ENCODE measurements around the gene APH1A.
"Not testable (repeated sequence)": the region's sequence is repeated elsewhere in the genome, so short reads cannot be mapped to it uniquely, and the experiment has no call there.

APH1A gene

GRCh38 chr1:150268705-150269403 is at the start of gene APH1A:
Gene APH1A (minus strand): TSS chr1:150269016. CDS start chr1:150268810, 206 bp downstream.
- peak; percentile 100 for DNase-seq (ENCODE audit: low spot score)

DNA sequence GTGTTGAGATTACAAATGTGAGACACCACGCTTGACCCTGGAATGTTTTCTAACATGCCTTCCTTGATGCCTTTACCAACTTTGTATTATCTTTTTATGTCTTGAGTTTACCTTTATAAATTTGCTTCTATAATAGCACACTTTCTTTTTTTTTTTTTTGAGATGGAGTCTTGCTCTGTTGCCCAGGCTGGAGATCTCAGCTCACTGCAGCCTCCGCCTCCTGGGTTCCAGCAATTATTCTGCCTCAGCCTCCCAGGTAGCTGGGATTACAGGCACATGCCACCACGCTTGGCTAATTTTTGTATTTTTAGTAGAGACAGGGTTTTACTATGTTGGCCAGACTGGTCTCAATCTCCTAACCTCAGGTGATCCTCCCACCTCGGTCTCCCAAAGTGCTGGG is 45.9 kb upstream of the APH1A start:
- not testable (repeated sequence) for DNase-seq (ENCODE audit: low spot score)

DNA sequence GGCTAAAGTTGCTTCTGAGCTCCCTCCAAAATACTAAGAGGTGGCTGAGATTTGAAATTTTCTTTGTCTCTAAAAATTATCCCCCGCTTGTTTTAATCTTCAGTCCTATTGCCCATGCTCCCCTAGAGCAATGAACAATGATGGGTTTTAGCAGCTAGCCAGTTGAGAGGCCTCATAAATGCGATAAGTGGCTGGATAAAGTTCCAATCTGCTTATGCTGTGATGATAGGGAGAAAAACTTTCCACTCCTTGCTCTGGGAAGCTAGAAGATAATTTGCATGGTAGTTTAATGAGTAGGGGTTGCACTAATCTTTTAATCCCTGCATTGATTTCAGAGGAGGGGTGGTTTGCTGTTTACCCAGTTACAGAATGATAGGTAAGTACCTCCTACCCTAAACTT is 42.9 kb upstream of the APH1A start:
- DNase-seq (ENCODE audit: low spot score) = peak; percentile 73

- DNase-seq (ENCODE audit: low spot score) = no peak
These were observed 41.1 kb upstream of the APH1A start for GRCh38 chr1:150309758-150310508.

- DNase-seq (ENCODE audit: low spot score) = not testable (repeated sequence)
These were observed 39.8 kb upstream of the APH1A start for GRCh38 chr1:150308585-150308984.

GRCh38 chr1:150302902-150303301 is 34.1 kb upstream of the APH1A start:
- DNase-seq (ENCODE audit: low spot score) = no peak

DNA sequence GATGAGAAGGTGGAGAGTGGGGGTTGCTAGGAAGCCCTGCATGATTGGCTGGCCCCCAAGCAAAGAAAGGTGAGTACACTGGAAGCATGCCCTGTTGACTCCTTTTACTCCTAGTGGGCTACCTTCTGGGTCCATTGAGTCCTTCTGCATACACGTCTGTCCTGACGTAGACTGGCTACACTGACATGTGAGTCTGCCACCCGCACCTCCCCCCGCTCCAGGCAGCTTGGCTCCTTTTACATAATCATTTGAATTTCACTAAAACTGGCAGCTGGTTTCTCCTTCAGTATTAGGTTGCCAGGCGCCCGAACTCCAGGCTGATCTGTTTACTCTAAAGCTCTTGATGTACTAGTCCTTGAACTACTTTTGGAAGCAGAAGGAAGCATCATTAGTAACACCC is 33.5 kb upstream of the APH1A start:
- peak; percentile 59 for DNase-seq (ENCODE audit: low spot score)

DNA sequence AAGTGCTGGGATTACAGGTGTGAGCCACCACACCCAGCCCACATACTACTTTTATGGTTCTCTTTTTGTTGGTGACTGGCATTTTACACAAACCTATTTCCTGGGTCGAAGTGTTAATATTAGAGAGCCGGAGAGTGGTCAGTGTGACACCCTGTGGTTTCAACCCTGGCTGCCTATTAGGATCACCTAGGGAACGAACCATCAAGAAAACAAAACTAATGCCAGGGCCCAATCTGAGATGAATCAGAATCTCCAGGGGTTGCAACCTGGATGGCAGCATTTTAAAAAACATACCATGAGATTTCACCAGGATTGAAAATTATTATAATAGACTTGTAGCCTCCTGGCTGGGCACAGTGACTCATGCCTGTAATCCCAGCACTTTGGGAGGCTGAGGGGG is 30.9 kb upstream of the APH1A start:
- DNase-seq (ENCODE audit: low spot score) = no peak

DNA sequence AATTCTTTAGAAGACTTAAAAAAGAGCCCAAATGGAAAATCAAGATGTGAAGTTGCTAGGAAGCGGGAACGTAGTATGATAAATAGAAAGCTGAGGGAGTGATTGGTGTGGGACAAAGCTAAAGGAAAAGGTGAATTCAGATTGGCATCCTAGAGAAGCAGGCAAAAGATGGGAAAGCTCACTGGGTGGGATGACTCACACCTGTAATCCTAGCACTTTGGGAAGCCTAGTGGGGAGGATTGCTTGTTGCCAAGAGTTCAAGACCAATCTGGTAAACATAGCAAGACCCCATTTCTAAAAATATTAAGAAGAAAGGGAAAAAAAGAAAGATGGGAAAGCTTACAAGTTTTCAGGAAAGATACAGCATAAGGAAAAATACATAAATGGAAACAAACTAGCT is 26.7 kb upstream of the APH1A start:
- no peak for DNase-seq (ENCODE audit: low spot score)

DNA sequence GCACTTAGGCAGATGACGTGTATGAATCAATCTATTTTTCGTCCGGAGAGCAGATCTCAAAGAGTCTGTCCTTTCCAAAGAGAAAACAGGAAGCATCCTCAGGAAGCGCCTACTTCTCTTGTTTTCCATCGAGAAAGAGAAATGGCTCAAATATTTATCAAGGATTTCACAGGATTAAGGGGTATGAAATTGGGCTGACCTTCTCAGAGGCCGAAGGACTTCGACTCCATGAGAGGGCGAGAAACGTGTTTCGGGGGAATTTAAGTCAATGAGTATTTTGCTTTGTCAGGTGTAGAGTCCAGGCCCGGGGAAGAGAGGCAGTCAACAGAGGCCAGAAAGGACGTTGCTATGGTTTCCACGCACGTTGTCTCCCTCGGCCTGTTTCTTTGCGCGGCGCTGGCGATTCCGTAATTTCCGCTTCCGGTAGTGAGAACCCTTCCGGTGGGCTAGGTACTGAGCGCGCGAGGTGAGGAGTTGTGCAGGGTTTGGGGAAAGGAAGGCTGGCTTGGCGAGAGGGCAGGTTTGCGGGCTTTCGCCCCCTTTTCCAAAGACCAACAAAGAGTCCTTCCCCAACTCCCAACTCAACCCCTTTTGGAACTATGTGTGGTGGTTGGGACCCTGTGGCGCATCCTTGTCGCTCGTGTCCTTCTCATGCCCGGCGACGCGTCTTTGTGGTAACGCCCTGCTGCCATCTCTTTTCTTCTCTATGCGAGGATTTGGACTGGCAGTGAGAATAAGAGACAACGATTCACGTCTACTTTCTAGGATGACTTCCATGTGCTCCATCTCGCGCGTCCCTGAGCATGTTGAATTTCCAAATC is 24.8 kb upstream of the APH1A start, which contains the start of gene MRPS21:
TSS of gene MRPS21 (plus strand) at position 429 of the 821 bp plus-strand sequence. CDS start 506 bp downstream, outside the sequence.
- DNase-seq (ENCODE audit: low spot score) = peak; percentile 95

DNA sequence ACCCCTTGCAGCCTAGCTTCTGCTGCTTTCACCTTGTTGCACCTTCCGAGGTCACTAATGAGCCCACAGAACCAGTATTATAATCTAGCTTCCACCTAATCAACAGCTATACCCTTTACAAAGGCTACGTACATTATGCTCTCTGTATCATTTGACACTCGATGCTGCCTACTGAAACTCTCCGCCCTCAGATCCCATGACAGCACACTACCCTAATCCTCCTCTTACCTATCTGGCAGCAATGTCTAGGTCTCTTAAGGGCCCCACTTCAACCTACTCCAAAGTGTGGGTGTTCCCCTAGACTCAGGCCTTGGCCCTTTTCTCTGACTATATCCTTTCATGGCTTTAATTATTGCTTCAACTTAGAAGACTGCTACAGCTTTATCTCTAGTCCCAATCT is 20.0 kb upstream of the APH1A start:
- no peak for DNase-seq (ENCODE audit: low spot score)

DNA sequence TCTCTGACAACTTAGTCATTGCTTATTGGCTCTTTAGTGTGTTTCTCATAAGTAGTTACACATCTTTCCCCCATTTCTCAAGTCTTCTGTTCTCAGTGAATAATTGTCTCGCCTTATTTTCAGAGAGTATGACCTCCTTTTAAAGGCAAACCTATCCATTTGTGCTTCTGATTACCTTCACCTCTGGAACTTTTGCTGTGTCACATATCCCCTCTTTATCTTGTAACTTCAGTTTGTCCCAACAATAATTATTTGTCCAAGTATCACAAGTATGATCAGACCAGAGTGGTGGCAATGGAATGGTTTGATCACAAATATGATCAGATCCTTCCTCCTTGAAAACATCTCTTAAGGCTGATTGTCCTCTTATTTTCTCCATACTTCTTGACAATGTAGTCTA is 19.6 kb upstream of the APH1A start:
- DNase-seq (ENCODE audit: low spot score) = no peak

DNA sequence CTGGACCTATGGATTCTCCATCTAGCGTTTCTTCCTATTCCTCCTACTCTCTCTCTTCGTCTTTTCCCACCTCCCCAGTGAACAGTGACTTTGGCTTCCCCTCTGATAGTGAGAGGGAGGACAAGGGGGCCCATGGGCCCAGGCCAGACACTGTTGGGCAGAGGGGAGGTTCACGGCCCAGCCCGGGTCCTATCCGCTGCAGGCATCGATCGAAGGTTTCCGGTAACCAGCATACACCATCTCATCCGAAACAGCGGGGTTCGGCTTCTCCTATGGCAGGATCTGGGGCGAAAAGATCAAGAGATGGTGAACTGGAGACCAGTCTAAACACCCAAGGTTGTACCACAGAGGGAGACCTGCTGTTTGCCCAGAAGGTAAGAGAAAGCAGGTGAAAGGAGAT is 14.4 kb upstream of the APH1A start:
- no peak for DNase-seq (ENCODE audit: low spot score)

GRCh38 chr1:150282558-150282958 is 13.7 kb upstream of the APH1A start:
- no peak for DNase-seq (ENCODE audit: low spot score)

DNA sequence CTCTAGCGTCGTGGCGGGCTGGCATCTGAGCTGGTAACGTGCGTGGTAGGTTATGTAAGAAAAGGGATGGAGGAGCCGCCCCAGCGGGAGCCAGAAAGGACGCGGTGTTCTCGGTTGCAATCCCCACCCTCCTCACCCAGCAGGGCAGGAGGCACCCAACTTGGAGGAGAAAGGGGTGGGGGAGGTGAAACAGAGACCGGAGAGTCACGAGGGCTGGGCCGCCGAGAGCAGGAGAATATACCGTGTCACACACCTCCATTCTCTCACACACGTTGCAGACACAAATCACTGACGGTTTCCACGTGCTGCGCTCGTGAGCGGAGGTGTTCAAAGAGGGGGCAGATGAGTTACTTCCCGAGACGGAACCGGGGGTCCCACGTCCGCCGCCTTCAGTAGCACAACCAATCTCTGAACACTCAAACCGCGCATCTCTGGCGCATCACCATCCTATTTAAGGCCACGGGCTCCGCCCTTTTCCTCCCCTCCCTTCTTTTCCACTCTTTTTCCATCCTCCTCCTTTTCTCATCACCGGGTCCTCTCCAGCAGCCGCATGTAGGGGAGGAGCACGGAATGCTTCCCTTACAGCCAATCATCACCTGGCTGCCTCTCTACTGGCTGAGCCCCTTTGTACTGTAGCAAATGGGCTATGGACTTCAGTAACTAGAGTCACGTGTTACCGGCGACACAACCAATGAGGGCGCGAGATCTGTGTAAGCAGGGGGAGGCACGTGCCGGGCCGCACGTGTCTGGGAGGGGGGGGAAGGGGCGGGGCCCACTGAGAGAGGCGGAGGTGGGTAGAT is 13.1 kb upstream of the APH1A start, which contains the start of gene CIART:
TSS of gene CIART (plus strand) at position 797 of the 800 bp plus-strand sequence. CDS start 714 bp downstream, outside the sequence.
- no peak for DNase-seq (ENCODE audit: low spot score)

DNA sequence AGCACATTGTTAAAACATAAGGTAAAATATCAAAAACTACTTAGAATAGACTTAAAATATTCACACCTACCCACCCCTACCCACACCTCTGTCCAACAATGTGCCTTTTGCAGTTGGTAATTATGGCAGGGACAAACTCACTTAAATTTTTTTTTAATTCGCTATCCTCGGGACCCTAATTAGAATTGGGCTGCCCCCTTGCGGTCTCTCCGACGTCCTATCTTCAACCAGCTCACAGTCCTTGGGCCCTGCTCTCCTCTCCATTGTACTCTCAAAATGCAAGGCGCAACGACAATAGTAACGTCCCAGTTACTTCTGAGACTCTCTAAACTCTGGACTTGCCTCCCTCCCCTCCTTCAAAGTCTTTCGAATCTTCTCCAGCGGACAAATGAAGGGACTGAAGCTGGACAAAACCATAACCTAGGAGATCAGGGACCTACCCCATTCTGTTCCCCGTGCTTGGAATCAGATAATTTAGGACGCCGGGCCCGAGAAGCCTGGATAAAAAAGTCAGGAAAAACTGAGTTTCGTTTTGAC is 12.5 kb upstream of the APH1A start:
- peak; percentile 73 for DNase-seq (ENCODE audit: low spot score)

DNA sequence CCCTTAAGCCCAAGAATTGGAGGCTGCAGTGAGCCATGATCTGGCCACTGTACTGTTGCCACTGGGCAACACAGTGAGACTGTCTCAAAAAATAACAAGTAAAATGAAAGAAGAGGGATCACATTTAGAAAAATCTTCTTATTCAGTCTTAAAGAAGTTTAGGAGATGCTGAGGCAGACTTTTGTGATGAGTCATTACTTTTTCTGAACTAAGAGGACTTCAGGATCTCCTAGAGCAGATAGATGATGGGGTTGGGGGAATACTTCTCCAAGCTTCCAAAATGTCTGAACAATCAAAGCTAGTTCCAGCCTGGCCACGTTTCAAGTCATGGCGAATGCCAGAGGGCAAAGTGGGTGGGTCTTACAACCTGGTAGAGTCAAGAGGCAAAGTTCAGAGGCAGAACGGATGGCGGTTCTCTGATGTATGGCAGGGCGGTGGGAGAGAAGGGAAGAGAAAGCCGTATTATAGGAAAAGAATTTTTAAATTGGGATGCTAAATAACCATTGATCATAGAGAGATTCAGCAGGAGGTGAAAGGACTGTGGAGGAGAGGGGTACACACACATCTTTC is 11.4 kb upstream of the APH1A start:
- DNase-seq (ENCODE audit: low spot score) = no peak

DNA sequence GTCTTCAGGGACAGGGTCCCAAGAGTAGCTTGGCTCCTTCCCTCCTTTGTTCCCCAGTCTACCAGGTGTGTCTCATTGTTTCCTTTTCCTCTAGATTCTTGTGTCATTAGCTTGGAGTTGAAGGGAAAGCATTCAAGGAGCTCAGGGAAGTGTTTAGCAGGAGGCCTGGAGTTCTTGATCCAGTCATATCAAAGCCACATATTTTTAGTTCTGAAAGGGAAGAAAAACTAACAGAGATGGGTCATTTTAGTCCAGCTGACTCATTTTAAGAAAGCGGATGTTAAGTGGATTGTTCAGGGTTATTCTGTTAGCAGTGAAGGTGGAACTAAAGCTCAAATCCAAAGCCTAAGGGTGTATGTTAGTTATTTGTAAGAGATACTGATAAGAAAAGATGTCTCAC is 4.5 kb upstream of the APH1A start:
- DNase-seq (ENCODE audit: low spot score) = no peak

DNA sequence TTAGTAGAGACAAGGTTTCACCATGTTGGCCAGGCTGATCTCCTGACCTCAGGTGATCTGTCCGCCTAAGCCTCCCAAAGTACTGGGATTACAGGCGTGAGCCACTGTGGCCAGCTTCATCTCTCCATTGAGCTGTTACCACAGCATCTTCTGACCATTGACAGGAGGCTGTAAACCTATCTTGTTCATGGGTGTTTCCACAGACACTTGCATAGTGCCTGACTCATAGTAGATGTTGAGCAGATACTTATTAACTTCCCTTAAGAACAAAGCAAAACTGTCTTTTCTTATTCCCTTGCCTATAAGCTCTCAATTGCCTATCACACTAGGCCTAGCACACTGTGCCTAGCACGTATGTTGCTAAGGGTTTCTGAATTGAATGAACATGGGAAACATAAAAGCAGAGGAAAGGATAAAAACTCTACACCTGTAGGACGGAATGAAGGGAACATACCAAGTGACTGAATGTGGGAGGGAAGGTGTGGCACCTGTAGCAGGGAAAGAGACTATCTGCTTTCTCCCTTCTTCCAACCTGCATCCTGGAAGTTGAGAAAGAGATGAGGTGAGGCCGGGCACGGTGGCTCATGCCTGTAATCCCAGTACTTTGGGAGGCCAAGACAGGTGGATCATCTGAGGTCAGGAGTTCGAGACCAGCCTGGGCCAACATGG is 2.6 kb upstream of the APH1A start:
- no peak for DNase-seq (ENCODE audit: low spot score)

DNA sequence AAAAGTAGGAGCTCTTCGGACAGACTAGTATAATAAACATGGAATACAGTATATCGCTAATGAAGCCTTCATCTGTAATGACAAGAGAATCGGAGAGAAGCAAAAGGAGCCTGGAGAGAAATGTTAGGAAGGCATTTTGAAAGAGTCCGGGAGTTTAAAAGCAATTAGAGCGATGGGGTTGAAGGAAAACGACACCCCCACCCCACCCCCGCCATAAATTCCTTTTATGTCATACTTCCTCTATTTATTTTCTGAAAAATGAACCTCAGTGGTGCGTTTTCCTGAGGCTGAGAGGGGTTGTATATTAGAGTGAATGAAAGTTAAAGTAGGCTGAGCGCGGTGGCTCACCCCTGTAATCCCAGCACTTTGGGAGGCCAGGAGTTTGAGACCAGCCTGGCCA is 635 bp upstream of the APH1A start:
- no peak for DNase-seq (ENCODE audit: low spot score)

DNA sequence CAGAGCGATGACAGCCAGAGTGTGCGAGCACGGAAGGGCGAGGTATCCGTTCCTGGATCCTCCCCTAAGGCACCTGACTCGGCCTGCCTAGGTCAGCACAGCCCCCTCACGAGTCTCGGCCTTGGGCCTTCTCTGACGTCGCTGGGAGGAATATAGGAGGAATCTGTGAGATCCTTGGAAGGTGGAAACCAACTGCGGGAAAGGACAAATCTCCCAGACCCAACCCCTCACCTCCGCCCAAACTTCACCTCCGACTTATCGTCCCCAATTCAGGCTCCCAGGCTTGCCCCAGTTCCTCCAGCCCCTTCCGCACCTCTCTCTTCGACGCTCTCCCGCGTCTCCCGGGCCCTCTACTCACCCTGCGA is 494 bp downstream of the APH1A start:
- no peak for DNase-seq (ENCODE audit: low spot score)

Data from D341Med (cell line).